ENCODE results near the gene VSIG8. TPM values are rescaled to one million over a fixed set of nuclear protein-coding genes. Genes with fewer than 3 reads are reported as not detected.

The VSIG8 gene
- total RNA-seq, 1 experiment from 2014 or later: not detected

DNA sequence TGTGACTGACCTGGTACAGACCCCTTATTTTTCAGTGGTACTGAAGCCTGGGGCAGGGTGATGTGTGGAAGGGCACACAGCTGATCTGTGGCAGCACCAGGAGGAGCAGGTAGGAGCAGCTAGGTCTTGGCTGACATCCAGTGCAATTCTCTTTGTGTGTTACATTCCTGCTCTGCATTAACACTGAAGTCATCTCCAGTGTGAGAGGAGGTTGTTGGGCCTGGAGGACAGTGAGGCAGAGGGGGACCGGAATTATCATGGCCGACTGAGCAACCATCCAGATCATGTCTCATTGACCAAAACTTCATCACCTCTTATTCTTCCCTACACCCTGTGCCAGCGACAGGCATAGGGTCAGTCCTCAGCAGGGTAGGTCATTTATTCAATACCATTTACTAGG is 34.3 kb downstream of the VSIG8 start:
- H3K79me2 ChIP-seq (ENCODE audit: low read length): no peaks in the 10 kb centered on the region
- no peak overlapping the region for H2AFZ ChIP-seq (ENCODE audit: low read length)
- no peak overlapping the region for H3K4me3 ChIP-seq (ENCODE audit: low read length)
- H3K9me2 ChIP-seq (replicated peaks; ENCODE audit: insufficient read depth, low read length): no peaks in the 10 kb centered on the region
- no peak overlapping the region for H3K4me2 ChIP-seq (ENCODE audit: low read depth, low read length, poor library complexity, severe bottlenecking)
- no peak for DNase-seq
- no peak overlapping the region for H3K27ac ChIP-seq (ENCODE audit: low read length)
- H3K36me3 ChIP-seq (ENCODE audit: insufficient read depth, low read length): no peaks in the 10 kb centered on the region
- no peaks in the 10 kb centered on the region for H3K4me1 ChIP-seq (ENCODE audit: low read length)
- no peaks in the 10 kb centered on the region for H3K9me3 ChIP-seq (ENCODE audit: low read length)
- no peaks in the 10 kb centered on the region for H3K27me3 ChIP-seq (ENCODE audit: low read length)
- H3K9ac ChIP-seq (ENCODE audit: low read length): no peak overlapping the region
- no peaks in the 10 kb centered on the region for H4K20me1 ChIP-seq (ENCODE audit: insufficient read depth, low read depth, low read length)

DNA sequence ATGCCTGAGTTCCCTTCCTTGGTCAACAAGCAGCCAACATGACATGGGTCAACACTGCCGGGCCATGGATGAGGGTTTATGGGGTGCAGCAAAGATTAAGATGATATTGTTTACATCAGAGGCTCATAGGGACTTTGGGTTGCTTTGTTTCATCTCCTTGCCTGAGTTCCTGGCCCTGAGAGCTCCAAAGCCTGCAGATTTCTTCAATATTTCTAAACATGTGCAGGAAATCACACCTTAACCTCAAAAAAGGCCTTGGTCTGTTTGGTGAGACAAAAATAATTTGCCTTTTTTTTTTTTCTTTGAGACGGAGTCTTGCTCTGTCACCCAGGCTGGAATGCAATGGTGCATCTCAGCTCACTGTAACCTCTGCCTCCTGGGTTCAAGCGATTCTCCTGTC is 34.9 kb downstream of the VSIG8 start:
- H3K9me2 ChIP-seq (replicated peaks; ENCODE audit: insufficient read depth, low read length): no peaks in the 10 kb centered on the region
- DNase-seq: no peak
- H3K4me1 ChIP-seq (ENCODE audit: low read length): no peaks in the 10 kb centered on the region
- no peak overlapping the region for H2AFZ ChIP-seq (ENCODE audit: low read length)
- H3K9me3 ChIP-seq (ENCODE audit: low read length): no peaks in the 10 kb centered on the region
- no peaks in the 10 kb centered on the region for H3K79me2 ChIP-seq (ENCODE audit: low read length)
- H3K4me2 ChIP-seq (ENCODE audit: low read depth, low read length, poor library complexity, severe bottlenecking): no peak overlapping the region
- H3K36me3 ChIP-seq (ENCODE audit: insufficient read depth, low read length): no peaks in the 10 kb centered on the region
- H3K27me3 ChIP-seq (ENCODE audit: low read length): no peaks in the 10 kb centered on the region
- no peak overlapping the region for H3K4me3 ChIP-seq (ENCODE audit: low read length)
- no peaks in the 10 kb centered on the region for H4K20me1 ChIP-seq (ENCODE audit: insufficient read depth, low read depth, low read length)
- no peak overlapping the region for H3K9ac ChIP-seq (ENCODE audit: low read length)
- no peak overlapping the region for H3K27ac ChIP-seq (ENCODE audit: low read length)

DNA sequence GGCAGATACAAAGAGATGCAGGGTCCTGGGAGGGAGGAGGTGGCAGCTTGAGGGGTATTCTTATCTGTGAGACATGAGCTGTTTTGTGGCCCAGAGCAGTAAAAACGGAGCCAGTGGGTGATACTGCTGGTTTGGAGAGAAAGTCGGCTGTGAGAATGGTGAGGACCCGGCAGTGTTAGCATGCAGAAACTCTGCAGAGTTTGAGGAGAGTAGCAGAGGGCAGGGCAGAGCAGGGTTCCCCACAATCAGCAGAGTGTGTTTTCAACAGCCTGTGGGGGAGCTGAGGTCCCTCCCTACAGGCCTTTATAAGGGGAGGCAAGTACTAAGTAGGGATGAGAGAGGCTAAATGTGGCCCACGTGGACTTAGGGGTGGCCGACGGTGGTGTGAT is 35.4 kb downstream of the VSIG8 start:
- DNase-seq: no peak
- no peaks in the 10 kb centered on the region for H4K20me1 ChIP-seq (ENCODE audit: insufficient read depth, low read depth, low read length)
- no peaks in the 10 kb centered on the region for H3K9me3 ChIP-seq (ENCODE audit: low read length)
- no peaks in the 10 kb centered on the region for H3K79me2 ChIP-seq (ENCODE audit: low read length)
- no peak overlapping the region for H3K27ac ChIP-seq (ENCODE audit: low read length)
- no peaks in the 10 kb centered on the region for H3K36me3 ChIP-seq (ENCODE audit: insufficient read depth, low read length)
- H2AFZ ChIP-seq (ENCODE audit: low read length): no peak overlapping the region
- H3K27me3 ChIP-seq (ENCODE audit: low read length): no peaks in the 10 kb centered on the region
- H3K9ac ChIP-seq (ENCODE audit: low read length): no peak overlapping the region
- H3K4me2 ChIP-seq (ENCODE audit: low read depth, low read length, poor library complexity, severe bottlenecking): no peak overlapping the region
- H3K4me1 ChIP-seq (ENCODE audit: low read length): no peaks in the 10 kb centered on the region
- no peak overlapping the region for H3K4me3 ChIP-seq (ENCODE audit: low read length)
- no peaks in the 10 kb centered on the region for H3K9me2 ChIP-seq (replicated peaks; ENCODE audit: insufficient read depth, low read length)

DNA sequence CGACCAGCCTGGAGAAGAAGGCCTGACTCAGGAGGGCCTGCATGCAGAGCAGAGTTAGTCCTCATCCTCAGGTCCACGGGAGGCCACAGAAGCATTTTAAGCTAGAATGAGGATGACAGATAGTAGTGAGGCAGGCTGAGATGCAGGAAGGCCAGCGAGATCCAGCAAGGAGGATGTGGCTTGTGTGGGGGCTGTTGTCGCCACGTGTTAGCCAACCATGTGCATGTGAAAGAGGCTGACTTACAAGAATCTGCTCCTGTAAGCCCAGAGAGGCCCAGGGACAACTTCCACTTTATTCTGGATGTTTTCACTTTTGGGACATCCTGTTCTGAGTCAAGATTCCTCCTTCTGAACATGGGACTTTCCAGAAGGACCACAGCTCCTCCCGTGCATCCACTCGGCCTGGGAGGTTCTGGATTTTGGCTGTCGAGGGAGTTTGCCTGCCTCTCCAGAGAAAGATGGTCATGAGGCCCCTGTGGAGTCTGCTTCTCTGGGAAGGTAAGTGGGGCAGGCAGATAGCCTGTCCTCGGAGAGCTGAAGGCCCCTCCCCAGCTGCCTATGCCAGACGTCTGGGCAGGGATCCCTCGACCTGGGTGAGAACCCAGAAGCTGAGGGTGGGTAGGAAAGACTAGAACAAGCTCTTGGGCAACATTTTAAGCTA is 35.9 kb downstream of the VSIG8 start, which contains the start of gene SLAMF8:
Gene SLAMF8 (plus strand): TSS at position 433 of the 661 bp plus-strand sequence. CDS start 26 bp downstream, at position 459.
- no peak for DNase-seq
- Histone ChIP-seq H3K9ac (ENCODE audit: low read length) (no peak within 1 kb of the TSS), H3K27me3 (ENCODE audit: low read length) (no peaks in the 10 kb centered on the region), H3K4me1 (ENCODE audit: low read length) (no peaks in the 10 kb centered on the region), H3K36me3 (ENCODE audit: insufficient read depth, low read length) (no peaks in the 10 kb centered on the region), H3K9me2 (replicated peaks; ENCODE audit: insufficient read depth, low read length) (no peaks in the 10 kb centered on the region), H3K79me2 (ENCODE audit: low read length) (no peaks in the 10 kb centered on the region), H3K9me3 (ENCODE audit: low read length) (no peaks in the 10 kb centered on the region), H3K4me2 (ENCODE audit: low read depth, low read length, poor library complexity, severe bottlenecking) (no peak within 1 kb of the TSS), H3K4me3 (ENCODE audit: low read length) (no peak within 1 kb of the TSS), H4K20me1 (ENCODE audit: insufficient read depth, low read depth, low read length) (no peaks in the 10 kb centered on the region), H2AFZ (ENCODE audit: low read length) (no peak within 1 kb of the TSS), H3K27ac (ENCODE audit: low read length) (no peak within 1 kb of the TSS)

DNA sequence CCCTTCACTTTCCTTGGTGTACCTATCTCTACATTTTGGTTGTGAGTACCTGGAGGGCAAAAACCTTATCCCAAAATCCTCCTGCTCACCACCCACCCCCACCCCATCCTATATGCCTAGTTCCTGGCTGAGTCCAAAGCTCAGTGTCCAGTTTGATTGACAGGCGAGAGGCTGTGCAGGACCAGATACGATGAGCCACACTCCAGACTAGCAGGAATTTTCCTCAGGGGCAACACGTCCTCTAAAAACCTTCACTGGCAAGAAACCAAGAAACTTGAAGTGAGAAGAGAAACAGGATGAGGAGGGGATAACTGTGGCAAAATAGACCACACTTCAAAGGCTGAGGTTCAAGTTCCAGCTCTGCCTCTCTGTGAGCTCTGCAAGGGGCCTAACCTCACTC is 36.9 kb downstream of the VSIG8 start:
- H3K9me2 ChIP-seq (replicated peaks; ENCODE audit: insufficient read depth, low read length): no peaks in the 10 kb centered on the region
- H3K9me3 ChIP-seq (ENCODE audit: low read length): no peaks in the 10 kb centered on the region
- H3K27me3 ChIP-seq (ENCODE audit: low read length): no peaks in the 10 kb centered on the region
- H3K79me2 ChIP-seq (ENCODE audit: low read length): no peaks in the 10 kb centered on the region
- H3K4me3 ChIP-seq (ENCODE audit: low read length): no peak overlapping the region
- no peak overlapping the region for H3K9ac ChIP-seq (ENCODE audit: low read length)
- no peaks in the 10 kb centered on the region for H4K20me1 ChIP-seq (ENCODE audit: insufficient read depth, low read depth, low read length)
- no peak for DNase-seq
- no peak overlapping the region for H2AFZ ChIP-seq (ENCODE audit: low read length)
- H3K36me3 ChIP-seq (ENCODE audit: insufficient read depth, low read length): no peaks in the 10 kb centered on the region
- H3K4me1 ChIP-seq (ENCODE audit: low read length): no peaks in the 10 kb centered on the region
- H3K4me2 ChIP-seq (ENCODE audit: low read depth, low read length, poor library complexity, severe bottlenecking): no peak overlapping the region
- no peak overlapping the region for H3K27ac ChIP-seq (ENCODE audit: low read length)

DNA sequence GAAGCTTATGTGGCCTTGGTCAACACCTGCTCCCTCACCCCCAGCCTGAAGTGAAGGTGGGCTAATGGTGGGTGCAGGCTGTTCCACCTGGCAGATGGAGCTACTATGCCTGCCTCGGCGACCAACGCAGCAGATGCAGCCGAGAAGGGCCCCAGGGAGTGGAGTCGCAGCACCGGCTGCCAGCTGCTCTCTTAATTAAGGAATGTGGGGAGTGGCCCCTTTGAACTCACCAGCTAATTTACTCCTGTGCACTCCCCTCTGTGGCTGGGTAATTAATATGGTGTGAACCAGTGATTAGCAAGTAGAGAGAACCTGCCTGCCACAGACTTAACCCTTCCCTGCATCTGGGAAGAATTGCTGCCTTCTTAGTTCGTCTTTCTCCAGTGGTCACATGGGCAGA is 39.1 kb downstream of the VSIG8 start:
- H3K4me2 ChIP-seq (ENCODE audit: low read depth, low read length, poor library complexity, severe bottlenecking): no peak overlapping the region
- H3K79me2 ChIP-seq (ENCODE audit: low read length): no peaks in the 10 kb centered on the region
- no peak for DNase-seq
- H3K9me2 ChIP-seq (replicated peaks; ENCODE audit: insufficient read depth, low read length): no peaks in the 10 kb centered on the region
- H3K9me3 ChIP-seq (ENCODE audit: low read length): no peaks in the 10 kb centered on the region
- no peaks in the 10 kb centered on the region for H3K27me3 ChIP-seq (ENCODE audit: low read length)
- no peak overlapping the region for H3K4me3 ChIP-seq (ENCODE audit: low read length)
- no peak overlapping the region for H3K27ac ChIP-seq (ENCODE audit: low read length)
- no peaks in the 10 kb centered on the region for H3K4me1 ChIP-seq (ENCODE audit: low read length)
- H3K9ac ChIP-seq (ENCODE audit: low read length): no peak overlapping the region
- no peak overlapping the region for H2AFZ ChIP-seq (ENCODE audit: low read length)
- H4K20me1 ChIP-seq (ENCODE audit: insufficient read depth, low read depth, low read length): no peaks in the 10 kb centered on the region
- H3K36me3 ChIP-seq (ENCODE audit: insufficient read depth, low read length): no peaks in the 10 kb centered on the region

DNA sequence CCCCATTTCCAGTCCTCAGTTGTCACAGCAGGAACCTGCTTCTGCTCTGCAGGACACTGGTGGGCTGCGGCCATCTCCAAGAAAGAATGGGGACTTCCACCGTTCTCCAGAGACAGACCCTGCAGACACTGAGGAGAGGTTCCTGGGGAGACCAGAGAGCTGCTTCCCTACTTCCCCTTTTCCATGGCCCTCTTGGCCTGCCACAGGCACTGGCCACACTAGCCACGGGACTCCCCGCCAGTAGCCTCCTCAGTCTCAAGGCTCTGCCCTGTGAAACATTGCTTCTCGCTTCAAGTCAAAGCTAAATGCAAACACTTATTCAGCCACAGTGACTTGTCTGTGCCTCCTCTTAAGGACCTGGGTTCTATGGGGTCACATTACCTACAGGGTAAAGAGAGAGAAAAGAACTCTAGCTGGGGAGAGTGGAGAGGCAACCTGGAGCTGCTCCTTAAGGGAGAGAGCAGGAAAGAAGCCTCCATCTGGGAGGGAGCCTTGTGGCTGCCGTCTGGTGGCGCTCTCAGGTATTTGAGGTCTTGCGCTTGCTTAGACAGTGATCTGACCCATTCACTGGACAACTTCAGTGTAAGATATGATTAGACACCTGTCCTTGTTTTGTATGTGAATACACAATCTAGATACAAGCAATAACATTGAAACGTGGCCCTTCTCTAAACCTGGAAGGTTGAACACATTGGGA is 41.1 kb downstream of the VSIG8 start:
- Histone ChIP-seq H3K27me3 (ENCODE audit: low read length) (no peaks in the 10 kb centered on the region), H3K4me1 (ENCODE audit: low read length) (no peaks in the 10 kb centered on the region), H4K20me1 (ENCODE audit: insufficient read depth, low read depth, low read length) (no peaks in the 10 kb centered on the region), H3K9me3 (ENCODE audit: low read length) (no peaks in the 10 kb centered on the region), H2AFZ (ENCODE audit: low read length) (no peak overlapping the region), H3K27ac (ENCODE audit: low read length) (no peak overlapping the region), H3K9ac (ENCODE audit: low read length) (no peak overlapping the region), H3K79me2 (ENCODE audit: low read length) (no peaks in the 10 kb centered on the region), H3K4me2 (ENCODE audit: low read depth, low read length, poor library complexity, severe bottlenecking) (no peak overlapping the region), H3K9me2 (replicated peaks; ENCODE audit: insufficient read depth, low read length) (no peaks in the 10 kb centered on the region), H3K4me3 (ENCODE audit: low read length) (no peak overlapping the region), H3K36me3 (ENCODE audit: insufficient read depth, low read length) (no peaks in the 10 kb centered on the region)
- DNase-seq: no peak

DNA sequence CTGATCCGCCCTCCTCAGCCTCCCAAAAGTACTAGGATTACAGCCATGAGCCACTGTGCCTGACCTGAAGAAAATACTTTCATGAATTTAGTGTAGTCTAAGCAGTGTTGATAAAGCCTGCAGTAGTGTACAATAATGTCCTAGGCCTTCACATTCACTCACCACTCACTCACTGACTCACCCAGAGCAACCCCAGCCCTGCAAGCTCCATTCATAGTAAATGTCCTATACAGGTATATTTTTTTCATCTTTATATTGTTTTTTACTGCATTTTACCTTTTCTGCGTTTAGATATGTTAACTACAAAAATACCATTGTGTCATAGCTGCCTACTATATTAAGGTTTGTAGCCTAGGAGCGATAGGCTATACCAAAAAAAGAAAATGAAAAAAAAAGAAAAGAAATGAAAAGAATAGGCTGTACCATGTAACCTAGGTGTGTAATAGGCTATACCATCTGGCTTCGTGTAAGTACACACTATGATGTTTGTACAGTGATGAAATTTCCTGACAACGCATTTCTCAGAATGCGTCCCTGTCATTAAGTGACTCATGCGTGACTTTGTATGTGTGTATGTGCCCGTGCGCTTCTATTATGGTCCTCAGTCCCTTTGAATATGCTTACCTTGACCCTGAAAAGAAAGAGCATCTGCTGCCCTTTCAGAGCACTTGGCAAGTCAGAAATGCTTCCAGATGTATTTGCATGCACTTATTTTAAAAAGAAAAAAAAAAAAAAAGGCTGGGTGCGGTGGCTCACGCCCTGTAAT is 45.0 kb downstream of the VSIG8 start:
- no peak overlapping the region for H3K27ac ChIP-seq (ENCODE audit: low read length)
- no peaks in the 10 kb centered on the region for H3K9me3 ChIP-seq (ENCODE audit: low read length)
- no peaks in the 10 kb centered on the region for H3K9me2 ChIP-seq (replicated peaks; ENCODE audit: insufficient read depth, low read length)
- no peaks in the 10 kb centered on the region for H3K27me3 ChIP-seq (ENCODE audit: low read length)
- no peak overlapping the region for H3K4me3 ChIP-seq (ENCODE audit: low read length)
- no peak for DNase-seq
- no peaks in the 10 kb centered on the region for H4K20me1 ChIP-seq (ENCODE audit: insufficient read depth, low read depth, low read length)
- H3K9ac ChIP-seq (ENCODE audit: low read length): no peak overlapping the region
- H3K4me2 ChIP-seq (ENCODE audit: low read depth, low read length, poor library complexity, severe bottlenecking): no peak overlapping the region
- no peaks in the 10 kb centered on the region for H3K79me2 ChIP-seq (ENCODE audit: low read length)
- H3K4me1 ChIP-seq (ENCODE audit: low read length): no peaks in the 10 kb centered on the region
- no peak overlapping the region for H2AFZ ChIP-seq (ENCODE audit: low read length)
- H3K36me3 ChIP-seq (ENCODE audit: insufficient read depth, low read length): no peaks in the 10 kb centered on the region
